ENCODE data around the gene MICAL3.

MICAL3 gene

DNA sequence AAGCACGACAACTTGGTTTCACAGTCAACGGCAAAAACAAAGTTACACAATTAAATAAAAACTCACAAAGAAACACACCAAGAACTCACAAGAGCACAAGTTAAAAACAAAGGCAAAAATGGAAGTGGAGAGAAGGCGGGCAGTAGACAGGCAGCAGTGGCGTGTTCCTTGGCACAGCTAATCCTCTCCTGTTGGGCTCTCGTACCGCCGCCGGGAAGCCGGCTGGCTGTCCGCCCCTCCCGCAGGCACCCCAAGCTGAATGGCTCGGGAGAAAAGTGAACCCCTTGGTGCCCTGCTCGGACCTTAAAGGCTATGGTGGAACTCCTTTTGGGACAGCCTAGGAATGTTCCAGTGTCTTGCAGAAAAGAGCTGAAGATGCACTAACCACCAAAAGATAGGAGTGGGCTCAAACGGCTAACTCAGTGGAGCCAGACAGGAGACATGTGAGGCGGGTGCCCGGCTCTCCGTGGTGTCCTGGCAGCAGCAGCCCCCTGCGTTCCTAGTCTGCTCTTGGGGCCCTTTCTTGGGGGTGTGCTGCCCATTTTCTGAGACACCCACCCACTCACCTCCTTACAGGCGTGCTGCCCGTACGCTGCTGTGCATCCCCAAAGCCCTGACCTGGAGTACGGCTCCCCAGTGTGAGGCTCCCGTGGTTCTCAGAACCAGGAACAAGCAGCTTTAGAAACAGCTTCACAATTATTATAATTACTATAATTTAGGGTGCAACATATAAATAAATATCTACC lies 164.0 kb downstream of the MICAL3 start:
- no peak for DNase-seq

DNA sequence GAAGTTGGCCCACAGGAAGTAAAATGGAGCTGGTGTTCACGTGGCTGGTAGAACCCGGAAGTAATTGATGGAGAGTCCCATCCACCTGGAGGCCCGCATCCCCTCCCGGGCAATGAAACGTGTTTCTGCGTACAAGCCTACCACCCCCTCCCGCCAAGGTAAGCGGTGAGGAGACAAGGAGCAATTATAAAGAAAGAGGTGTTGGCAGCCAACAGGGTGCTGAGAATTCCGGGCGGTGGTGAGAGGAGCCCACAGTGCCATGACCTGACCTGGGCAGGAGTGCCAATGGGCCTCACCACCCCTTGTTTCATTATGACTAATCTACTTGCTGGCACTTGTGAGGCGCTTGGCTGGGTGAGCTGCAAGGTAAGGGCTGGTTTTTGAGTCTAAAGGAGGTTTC lies 166.3 kb downstream of the MICAL3 start:
- no peak for DNase-seq

DNA sequence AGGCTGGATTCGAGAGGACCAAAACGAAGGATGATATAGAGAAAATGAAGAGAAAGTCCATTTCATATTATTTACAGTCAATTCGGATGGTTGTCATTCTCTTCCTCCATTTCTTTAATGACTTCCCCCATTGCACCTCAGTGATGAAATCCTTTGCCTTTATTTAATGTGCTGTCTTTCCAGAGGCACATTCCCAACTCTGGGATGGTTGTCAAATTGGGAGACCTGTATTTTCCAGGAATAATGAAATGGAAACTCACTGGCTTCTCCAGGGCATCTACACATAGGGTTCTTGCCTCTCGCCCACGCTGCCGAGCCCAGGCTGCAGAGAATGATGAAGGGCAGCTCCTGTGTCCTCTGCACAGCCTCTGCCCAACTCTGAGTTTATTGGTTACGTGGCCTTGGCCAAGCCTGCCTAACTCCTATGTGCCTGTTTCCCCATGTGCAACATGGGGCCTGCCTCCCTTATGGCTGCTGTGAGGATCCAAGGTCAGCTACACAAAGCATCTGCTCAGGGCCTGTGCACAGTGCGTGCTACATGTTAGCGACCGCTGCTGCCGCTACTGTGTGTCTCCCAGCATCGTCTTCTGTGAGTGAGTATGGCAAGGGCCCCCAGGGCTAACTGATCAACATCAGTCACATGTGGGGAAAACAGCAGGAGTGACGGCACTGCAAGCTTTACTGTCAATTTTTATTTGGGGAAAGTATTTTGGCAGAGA lies 168.6 kb downstream of the MICAL3 start:
- DNase-seq: peak; percentile 24

DNA sequence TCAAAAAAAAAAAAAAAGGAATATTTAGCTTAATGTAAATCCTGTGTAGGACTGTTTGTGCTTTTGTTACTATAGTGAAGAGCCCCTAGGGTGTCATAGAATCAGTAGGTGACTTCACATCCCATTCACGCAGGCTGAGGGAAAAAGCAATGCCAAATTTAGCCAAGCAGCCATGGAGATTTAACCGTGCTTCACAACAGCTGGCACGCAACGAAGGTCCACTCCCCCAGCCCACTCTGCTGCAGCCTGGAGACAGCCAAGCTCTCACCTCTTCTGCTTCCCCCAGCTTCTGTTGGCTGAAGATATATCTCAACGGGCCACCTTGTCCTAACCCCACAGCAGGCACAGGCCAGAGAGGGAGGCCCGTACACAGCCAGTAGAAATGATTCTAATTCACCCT lies 171.3 kb downstream of the MICAL3 start:
- DNase-seq: no peak

DNA sequence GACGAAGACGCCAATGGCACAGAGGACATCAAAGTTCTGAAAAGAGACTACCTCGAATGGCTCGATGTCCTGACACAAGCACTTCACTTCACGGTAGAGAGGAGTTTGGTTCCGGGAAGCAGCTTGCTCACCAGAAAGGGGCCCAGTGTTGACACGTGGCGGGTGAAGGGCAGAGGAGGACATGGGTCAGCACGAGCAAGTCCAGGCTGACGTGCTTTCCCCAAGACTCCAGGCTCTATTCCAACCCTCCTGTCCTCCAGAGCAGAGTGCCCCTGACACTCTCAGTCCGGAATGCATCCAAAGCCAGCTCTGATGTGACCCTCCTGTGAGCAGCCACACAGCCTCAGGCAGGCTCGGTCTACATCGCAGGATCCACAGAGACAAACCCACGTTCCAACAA lies 172.6 kb downstream of the MICAL3 start:
- DNase-seq: no peak

DNA sequence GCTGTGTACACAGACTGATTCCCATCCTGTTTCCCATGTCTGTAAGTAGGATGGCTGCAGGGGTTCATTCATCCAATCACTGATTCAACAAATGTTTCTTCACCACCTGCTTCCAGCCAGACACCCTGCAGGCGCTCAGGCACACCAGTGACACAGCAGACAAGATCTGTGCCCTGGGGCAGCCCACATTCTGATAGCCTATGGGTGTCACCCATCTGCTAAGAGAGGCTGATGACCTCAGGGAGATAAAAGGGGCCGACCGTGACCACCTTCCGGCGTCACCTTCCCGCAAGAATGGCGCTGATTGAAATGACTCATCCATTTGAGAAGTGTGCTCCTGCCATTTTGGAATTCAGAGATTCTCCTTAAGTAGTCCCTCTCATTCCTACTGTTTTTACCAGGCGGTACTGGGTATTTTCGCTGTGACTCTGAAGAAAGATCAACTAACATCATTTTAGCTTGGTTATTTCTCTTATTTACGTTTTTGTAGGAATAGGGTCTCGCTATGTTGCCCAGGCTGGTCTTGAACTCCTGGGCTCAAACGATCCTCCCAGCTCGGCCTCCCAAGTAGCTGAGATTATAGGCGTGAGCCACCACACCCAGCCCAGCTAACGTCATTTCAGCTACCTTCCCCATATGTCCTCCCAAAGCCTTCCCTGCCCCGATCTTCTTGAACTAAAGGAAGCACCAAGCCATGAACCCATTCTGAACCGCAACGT lies 176.8 kb downstream of the MICAL3 start:
- no peak for DNase-seq

DNA sequence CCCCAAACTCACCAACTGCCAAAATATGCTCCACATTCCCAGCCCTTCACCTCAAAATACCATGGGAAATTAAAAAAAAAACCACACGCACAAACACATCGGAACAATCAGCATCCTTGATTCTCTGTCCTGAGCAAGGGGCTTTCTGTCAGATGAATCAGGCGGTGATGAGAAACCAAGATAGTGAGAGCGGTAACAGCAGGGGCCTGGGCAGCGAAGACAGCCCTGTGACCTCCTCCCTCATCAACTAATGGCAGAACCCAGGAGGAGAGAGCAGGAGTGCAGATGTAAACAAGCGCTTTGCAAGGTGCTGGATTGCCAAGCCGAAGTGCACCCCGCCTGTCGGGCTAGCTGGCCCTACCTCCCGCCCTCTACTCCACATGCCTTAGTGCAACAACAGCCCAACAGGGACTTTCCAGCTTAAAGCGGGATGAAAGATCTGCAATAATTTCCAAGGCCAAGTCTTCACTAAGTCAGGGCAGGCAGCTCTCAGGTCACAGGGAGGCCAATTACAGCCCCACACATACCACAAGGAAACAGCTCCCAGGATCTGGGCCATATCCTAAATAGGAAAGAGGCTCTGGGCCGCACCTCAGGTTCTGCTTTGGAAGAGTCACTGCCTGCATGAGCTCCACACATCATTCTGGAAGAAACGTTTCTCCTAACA lies 177.9 kb downstream of the MICAL3 start:
- DNase-seq: peak; percentile 16

DNA sequence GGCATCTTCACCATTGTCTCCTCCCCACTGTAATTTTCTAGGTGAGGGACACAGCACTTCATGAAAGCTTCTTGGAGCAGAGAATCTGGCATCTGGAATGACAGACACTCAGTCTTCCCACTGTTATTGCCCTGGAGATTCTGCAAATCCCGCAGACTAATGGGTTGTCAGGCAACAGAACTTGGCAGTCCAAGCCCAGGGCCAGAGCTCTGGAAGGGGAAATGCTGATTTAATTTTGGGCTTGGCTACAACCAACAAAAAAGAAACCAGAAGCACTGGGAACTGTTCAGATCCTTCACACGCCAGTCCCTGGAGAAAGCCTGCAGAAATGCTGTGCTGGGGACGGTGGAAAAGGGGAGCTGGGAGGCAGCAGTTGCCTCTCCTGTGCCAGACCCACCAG lies 178.6 kb downstream of the MICAL3 start:
- peak; percentile 10 for DNase-seq

DNA sequence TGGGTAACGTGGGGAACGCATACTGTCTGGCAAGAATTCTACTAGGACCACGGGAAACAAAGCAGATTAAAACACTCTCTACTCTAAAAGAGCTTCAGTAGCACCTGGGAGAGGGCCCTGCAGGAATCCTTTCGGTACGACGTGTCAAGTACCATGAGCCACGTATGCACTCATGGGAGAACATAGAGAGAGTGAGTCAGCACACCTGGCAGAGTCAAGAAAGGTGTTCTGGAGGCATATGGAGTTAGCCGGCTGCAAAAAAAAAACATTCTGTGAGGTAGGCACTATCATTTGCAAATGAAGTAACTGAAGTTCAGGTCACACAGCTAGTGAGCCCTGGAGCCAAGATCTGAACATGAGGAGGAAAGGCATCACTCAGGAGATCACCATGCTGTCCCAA lies 179.0 kb downstream of the MICAL3 start:
- DNase-seq: no peak

DNA sequence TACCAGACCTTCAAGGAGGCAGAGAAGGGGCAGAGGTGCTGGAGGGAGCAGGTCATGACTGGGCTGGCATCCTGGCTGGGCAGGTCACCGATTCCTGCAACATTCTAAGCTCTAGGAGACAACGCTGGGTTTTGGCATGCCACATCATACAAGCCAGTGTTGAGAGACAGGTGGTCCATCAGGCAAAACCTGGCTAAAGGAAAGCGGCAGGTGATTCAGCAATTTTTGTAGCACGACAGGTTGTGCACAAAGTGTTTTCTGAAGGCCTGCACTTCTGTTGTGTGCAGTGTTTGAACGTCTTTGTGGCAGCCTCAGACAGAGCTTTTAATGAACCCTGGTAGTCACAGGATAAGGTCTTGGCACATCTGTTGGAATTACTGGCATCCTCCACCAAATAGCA lies 180.2 kb downstream of the MICAL3 start:
- no peak for DNase-seq

DNA sequence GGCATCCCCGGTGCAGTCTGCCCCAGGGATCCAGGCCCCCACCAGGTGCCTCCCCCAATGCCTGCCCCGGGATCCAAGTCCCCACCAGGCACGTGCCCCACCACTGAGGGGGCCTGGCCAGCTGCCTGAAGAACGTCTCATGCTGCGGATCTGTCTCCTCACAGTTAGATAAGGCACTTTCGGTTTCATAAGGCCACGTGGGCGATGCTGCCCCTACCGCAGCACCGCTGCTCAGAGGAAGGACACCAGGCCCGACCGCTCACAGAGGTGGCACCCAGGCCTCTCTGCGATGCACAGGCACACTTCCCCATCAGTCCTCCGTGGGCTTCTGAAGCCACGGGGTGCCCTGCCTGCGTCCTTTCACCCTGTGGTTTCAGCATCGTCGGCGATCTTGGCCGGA lies 182.0 kb downstream of the MICAL3 start:
- no peak for DNase-seq

DNA sequence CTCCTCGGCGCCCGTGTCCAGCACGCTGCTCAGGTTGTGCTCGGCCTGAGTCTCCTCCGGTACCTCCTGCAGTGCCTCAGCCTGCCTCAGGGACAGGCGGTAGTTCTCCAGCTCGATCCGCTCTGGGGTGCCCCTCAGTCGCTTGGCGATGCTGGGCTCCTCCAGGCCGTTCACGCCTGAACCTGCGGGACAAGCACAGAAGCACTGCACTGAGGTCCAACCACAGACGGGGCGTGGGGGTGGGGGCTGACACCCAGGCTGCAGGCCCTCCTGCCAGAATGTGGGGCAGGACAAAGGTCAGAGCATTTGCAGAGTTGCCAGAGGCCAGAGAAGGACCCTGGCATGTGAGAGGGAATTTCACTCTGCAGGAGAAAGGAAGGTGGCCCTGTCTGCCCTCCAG lies 182.5 kb downstream of the MICAL3 start:
- DNase-seq: no peak

DNA sequence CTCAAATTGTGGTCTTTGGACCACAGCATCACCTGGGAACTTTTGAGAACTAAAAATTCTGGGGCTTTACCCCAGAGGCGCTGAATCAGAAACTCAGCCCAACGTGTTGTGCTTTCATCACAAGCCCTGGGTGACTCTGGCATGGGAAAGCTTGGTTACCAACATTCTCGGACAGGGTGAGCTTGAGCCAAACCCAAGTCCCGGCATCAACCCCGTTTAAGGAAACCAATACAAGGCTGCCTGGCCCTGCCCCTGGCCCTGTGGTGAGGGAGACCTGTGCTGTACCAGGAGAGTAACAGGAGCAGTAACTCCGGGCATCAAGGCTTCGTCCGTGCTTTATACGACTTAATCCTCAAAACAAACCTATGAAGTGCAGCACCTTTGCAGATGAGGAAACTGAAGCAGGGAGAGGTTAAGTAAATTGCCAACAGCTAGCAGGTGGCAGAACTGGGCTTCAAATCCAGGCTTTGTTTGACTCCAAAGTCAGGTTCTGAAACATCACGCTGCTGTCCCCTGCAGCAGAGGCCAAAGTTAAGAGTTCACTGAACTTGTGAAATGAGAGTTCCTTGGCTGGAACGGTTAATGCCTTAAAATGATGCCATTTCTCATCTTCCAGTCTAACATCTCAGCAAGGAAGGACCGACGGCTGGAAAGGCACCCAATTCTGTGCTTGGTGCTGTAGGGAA lies 186.0 kb downstream of the MICAL3 start:
- DNase-seq: no peak

DNA sequence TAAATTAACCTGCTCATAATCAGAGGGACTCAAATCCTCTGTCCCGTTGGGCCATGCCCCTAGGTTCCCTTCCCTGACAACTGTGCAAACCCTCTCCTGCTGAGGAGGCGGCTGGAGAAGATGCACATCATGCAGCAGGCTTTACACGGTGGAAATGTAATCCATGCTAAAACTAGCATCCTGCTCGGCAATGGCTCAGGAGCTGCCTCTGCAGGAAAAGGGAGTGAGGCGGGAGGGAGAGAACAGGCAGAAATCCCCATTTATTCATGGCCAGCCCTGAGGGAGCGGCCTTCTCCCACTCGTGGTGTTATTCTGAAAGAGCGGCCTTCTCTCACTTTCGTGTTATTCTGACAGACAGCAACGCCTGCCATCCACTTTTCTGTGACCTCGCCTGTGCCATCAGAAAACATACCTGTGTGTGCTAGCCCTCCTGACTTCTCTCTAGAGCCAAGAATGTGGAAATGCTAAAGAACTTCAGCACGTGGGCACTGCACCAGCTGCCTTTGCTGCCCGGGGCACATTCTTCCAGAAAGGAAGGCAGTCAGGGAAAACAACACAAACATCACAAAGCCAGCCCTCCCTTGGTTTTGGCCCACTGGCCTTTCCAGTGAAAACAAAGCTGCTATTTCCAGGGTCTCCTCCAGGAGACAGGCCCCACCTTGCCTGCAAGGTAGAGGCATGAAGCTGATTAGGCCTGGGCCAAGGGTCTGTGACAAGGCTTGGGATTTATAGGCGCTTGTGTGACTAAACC lies 187.2 kb downstream of the MICAL3 start:
- DNase-seq: peak; percentile 30

DNA sequence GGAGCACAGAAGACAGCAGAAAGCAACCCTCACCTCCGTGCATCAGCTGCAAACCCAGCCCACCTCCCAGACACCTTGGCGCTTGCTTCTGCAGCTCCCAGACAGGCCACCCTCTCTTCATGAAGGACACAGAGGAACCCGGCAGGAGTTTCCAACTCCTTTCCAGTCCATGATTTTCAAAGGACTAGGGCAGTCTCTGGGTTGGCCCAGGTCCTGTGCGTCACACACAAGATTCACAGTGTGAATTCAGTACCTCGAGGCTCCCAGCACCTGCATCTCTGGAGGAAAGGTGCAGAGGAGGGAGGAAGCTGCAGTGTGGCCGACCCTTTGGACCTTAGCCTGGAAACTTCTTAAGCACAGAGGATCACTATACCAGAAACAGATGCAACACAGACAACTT lies 189.1 kb downstream of the MICAL3 start:
- no peak for DNase-seq

DNA sequence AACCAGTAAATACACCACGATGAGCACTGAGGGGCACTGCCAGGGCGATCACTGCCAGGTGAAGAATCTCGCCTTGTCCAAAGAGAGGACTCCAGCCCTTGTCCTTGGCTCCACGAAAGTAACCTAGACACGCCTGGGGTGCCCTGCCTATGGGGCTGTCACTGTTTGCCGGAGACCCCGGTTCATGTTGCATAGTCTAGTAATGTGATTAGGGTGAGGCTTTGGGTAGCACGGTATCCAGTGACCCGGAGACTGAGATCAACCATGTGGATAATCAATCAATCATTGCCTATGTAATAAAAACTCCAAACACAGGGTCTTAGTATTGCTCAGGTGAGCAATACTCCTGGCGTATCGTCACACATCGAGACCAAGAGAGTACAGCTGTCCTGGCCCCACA lies 190.9 kb downstream of the MICAL3 start:
- DNase-seq: no peak

DNA sequence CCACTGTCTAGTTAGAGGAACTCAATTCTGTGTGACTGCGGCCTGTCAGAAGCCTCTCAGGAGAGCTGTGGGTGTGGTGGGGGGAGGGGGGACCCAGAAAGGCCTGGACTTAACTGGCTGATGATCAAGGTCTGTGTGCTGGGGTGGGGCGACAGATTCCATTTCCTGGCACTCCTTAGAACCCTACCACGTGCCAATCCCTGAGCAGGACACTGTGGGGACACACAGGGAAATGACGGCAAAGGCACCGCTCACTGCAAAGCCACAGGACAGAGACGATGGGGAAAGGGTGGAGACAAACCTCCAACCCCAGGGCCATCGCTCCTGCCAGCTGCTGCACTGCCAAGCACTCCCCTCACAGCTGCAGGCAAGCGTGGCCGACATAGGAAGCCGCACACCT lies 191.7 kb downstream of the MICAL3 start:
- no peak for DNase-seq

DNA sequence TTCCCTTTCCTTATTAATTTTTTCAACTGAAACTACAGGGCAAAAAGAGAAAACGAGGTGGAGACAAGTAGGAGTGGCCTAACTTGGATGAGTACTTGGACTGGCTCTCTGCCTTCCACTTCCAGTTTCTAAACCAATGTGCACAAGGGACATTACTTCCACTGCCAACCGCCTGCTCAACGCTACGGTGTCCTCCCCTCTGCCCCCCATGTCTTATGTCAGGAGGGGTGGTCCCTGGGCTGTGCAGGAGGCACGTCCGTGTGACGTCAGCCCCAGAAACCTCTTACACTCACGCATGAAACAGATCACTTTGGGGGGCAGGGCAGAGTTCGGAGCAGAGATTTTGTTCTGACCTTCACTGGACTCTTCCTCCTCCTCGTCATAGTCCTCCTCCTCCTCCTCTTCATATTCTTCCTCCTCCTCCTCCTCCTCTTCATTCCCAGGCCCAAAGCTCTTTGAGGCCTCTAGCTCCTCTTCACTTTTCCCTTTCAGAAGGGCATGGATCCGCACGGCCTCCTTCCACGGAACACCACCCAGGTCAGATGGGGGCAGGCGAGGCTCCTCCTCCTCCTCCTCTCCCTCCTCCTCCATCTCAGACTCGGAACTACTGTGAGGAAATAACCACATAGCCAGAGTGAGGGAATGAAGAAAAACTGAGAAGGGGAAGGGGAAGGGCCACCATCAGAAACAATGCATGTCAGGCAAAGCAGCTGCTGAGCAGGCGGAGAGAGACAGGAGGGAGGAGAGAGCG lies 192.7 kb downstream of the MICAL3 start:
- no peak for DNase-seq

DNA sequence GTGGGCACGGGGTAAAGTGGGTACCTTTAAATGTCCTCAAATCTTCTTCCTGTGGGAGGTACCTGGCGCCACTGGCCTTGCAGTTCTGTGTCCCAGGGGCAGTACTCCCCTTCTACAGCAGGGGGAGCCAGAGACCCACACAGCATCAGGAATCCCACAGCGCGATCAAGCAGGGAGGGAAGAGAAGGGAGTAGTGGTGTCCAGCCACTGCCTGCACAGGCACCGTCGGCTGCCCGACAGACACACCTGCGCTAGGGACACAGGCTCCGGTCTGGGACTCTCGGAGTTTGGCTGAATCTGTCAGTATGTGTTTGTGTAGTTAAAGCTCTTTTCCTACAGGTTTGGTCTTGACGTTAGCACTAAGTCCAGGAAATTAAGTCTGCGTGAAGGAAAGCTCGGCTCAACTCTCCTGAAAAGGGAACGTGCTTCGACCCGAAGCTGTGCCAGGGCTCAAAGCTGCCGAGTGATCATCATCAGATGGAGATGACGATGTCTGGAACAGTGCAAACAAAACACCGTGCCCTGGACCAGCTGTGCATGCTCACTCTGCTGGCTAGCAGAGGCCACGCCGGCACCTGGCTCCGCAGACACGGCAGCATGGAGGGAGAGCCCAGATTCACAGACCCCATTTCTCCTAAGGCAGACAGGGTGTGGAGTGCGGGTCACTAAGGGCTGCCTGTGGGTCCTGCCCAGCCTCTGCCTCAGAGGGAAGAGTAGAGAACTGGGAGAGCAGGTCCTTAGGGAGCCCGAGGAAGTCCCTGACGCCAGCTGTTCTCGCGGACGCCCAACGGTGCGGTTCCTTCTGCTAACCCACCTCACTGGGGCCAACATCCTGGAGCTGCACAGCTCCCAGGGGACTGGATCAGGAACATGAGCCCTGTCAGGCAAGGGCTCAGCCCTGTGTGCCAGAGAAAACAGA lies 194.1 kb downstream of the MICAL3 start:
- peak; percentile 95 for DNase-seq

DNA sequence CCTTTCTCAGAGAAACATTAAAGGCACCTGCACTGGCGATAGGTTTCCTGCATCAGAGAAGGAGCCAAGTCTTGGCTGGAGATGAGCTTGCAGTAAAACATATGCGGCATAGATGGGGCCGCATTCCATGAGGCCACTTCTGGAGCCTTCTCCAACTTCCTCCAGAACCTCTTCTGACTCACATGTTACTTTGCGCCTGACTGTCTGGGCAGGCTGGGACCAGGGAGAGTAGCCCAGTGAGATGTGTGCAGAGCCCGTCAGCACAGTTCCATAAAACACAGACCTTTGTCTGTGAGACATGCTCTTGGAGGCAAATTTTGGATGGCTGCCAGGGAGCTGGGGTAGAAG lies 194.7 kb downstream of the MICAL3 start:
- DNase-seq: no peak

All from eye (tissue), 1 donor.